H9 (cell line): Measurements from ENCODE around the gene MCHR1. TPM values are rescaled to one million over a fixed set of nuclear protein-coding genes. Genes with fewer than 3 reads are reported as not detected.
"Not testable (repeated sequence)": the region's sequence is repeated elsewhere in the genome, so short reads cannot be mapped to it uniquely, and the experiment has no call there.

Experiments
- DNase-seq: peaks from one replicate; pipeline ENCODE4 v3.0.0-alpha.2; 2017
- H2AFZ ChIP-seq: one replicate; pipeline ENCODE4 v1.6.1; 2013; ENCODE audit warnings: mild to moderate bottlenecking, low read length, control low read depth, moderate library complexity
- H2AK5ac ChIP-seq: 2 replicates; pipeline ENCODE4 v1.6.1; 2013; ENCODE audit warnings: low read length, control low read depth, mixed read lengths; ENCODE audit not compliant: insufficient read length
- H2BK120ac ChIP-seq: one replicate; pipeline ENCODE4 v1.6.1; 2013; ENCODE audit warnings: low read depth, mild to moderate bottlenecking, low read length, control low read depth, inconsistent platforms; ENCODE audit not compliant: poor library complexity, severe bottlenecking
- H2BK12ac ChIP-seq: 2 replicates; pipeline ENCODE4 v1.6.1; 2013; ENCODE audit warnings: low read length, control low read depth, mixed read lengths, low read depth; ENCODE audit not compliant: insufficient read length
- H2BK15ac ChIP-seq: 2 replicates; pipeline ENCODE4 v1.6.1; 2013; ENCODE audit warnings: low read depth, low read length, control low read depth
- H2BK20ac ChIP-seq: one replicate; pipeline ENCODE4 v1.6.1; 2013; ENCODE audit warnings: low read depth, mild to moderate bottlenecking, low read length, control low read depth, inconsistent platforms; ENCODE audit not compliant: poor library complexity, severe bottlenecking
- H2BK5ac ChIP-seq: 2 replicates; pipeline ENCODE4 v1.6.1; 2013; ENCODE audit warnings: low read length, control low read depth, mixed read lengths; ENCODE audit not compliant: insufficient read length
- H3K14ac ChIP-seq: 2 replicates; pipeline ENCODE4 v1.6.1; 2013; ENCODE audit warnings: low read length, control low read depth; ENCODE audit not compliant: insufficient read depth
- H3K18ac ChIP-seq: 2 replicates; pipeline ENCODE4 v1.6.1; 2013; ENCODE audit warnings: low read depth, mild to moderate bottlenecking, mixed read lengths, low read length, control low read depth; ENCODE audit not compliant: insufficient read length
- H3K23ac ChIP-seq: 2 replicates; pipeline ENCODE4 v1.6.1; 2013; ENCODE audit warnings: low read length, control low read depth, mixed read lengths, low read depth; ENCODE audit not compliant: insufficient read length
- H3K23me2 ChIP-seq: 2 replicates; pipeline ENCODE4 v1.6.1; 2013; ENCODE audit warnings: low read depth, mild to moderate bottlenecking, mixed read lengths, low read length, control low read depth; ENCODE audit not compliant: insufficient read length, poor library complexity, severe bottlenecking
- H3K27ac ChIP-seq: 2 replicates; pipeline ENCODE4 v1.5.1; 2013; ENCODE audit warnings: low read length, control low read depth, mixed read lengths, low read depth; ENCODE audit not compliant: insufficient read length
- H3K27me3 ChIP-seq: 2 replicates; pipeline ENCODE4 v1.6.1; 2013; ENCODE audit warnings: low read length, control low read depth, inconsistent platforms; ENCODE audit not compliant: insufficient read depth
- H3K4ac ChIP-seq: 2 replicates; pipeline ENCODE4 v1.6.1; 2013; ENCODE audit warnings: low read depth, mild to moderate bottlenecking, control low read depth, inconsistent platforms, low read length, moderate library complexity
- H3K4me1 ChIP-seq: 2 replicates; pipeline ENCODE4 v1.6.1; 2013; ENCODE audit warnings: low read length, control low read depth, inconsistent platforms; ENCODE audit not compliant: insufficient read depth
- H3K4me2 ChIP-seq: 2 replicates; pipeline ENCODE4 v1.6.1; 2013; ENCODE audit warnings: low read length, control low read depth, mixed read lengths; ENCODE audit not compliant: insufficient read length, insufficient read depth
- H3K56ac ChIP-seq: 2 replicates; pipeline ENCODE4 v1.6.1; 2013; ENCODE audit warnings: low read depth, mild to moderate bottlenecking, mixed read lengths, low read length, control low read depth; ENCODE audit not compliant: insufficient read length
- H3K79me1 ChIP-seq: 2 replicates; pipeline ENCODE4 v1.6.1; 2013; ENCODE audit warnings: low read depth, mild to moderate bottlenecking, moderate library complexity, low read length, control low read depth, inconsistent platforms; ENCODE audit not compliant: insufficient read depth, poor library complexity, severe bottlenecking
- H3K79me2 ChIP-seq: 2 replicates; pipeline ENCODE4 v1.6.1; 2013; ENCODE audit warnings: low read length, control low read depth, inconsistent platforms; ENCODE audit not compliant: insufficient read depth
- H3K9ac ChIP-seq: 2 replicates; pipeline ENCODE4 v1.6.1; 2013; ENCODE audit warnings: low read length, control low read depth, mixed read lengths; ENCODE audit not compliant: insufficient read length; ENCODE audit errors: extremely low read depth
- H3K9me3 ChIP-seq: one replicate; pipeline ENCODE4 v1.6.1; 2013; ENCODE audit warnings: low read depth, low read length, inconsistent platforms; ENCODE audit not compliant: control insufficient read depth
- H3T11ph ChIP-seq: one replicate; pipeline ENCODE4 v1.6.1; 2013; ENCODE audit warnings: mild to moderate bottlenecking, low read length, control low read depth, inconsistent platforms
- H4K20me1 ChIP-seq: one replicate; pipeline ENCODE4 v1.6.1; 2013; ENCODE audit not compliant: control insufficient read depth, insufficient read length, insufficient read depth
- H4K5ac ChIP-seq: 2 replicates; pipeline ENCODE4 v1.6.1; 2013; ENCODE audit warnings: low read depth, mild to moderate bottlenecking, mixed read lengths, low read length, control low read depth; ENCODE audit not compliant: insufficient read length
- H4K8ac ChIP-seq: replicated peaks from 2 replicates; pipeline ENCODE4 v1.6.1; 2013; ENCODE audit warnings: low read length, control low read depth, mixed read lengths, low read depth; ENCODE audit not compliant: insufficient read length
- H4K91ac ChIP-seq: 2 replicates; pipeline ENCODE4 v1.6.1; 2013; ENCODE audit warnings: low read depth, mild to moderate bottlenecking, moderate library complexity, mixed read lengths, low read length, control low read depth; ENCODE audit not compliant: insufficient read length
- H3K27ac Mint-ChIP-seq, 3 experiments: 2 replicates in 2 of 3; 3 replicates in 1 of 3; pipeline ENCODE4 v1.8.0; 2020 to 2021; ENCODE audit warnings: mixed read lengths in 3 of 3, mild to moderate bottlenecking in 1 of 3, moderate library complexity in 1 of 3
- H3K27me3 Mint-ChIP-seq: 2 replicates; pipeline ENCODE4 v1.8.0; 2021; ENCODE audit warnings: low read depth, mild to moderate bottlenecking, moderate library complexity, mixed read lengths
- H3K36me3 Mint-ChIP-seq, 3 experiments: 2 replicates in 2 of 3; 3 replicates in 1 of 3; pipeline ENCODE4 v1.8.0; 2020 to 2021; ENCODE audit warnings: low read depth in 3 of 3, mixed read lengths in 3 of 3; ENCODE audit not compliant: insufficient read depth in 1 of 3
- H3K4me1 Mint-ChIP-seq, 2 experiments: 2 replicates each; pipeline ENCODE4 v1.8.0; 2020; ENCODE audit warnings: mixed read lengths in 2 of 2
- H3K4me3 Mint-ChIP-seq, 2 experiments: 2 replicates in 1 of 2; 3 replicates in 1 of 2; pipeline ENCODE4 v1.8.0; 2020 to 2021; ENCODE audit warnings: mild to moderate bottlenecking in 2 of 2, mixed read lengths in 2 of 2, moderate library complexity in 1 of 2
- H3K9me3 Mint-ChIP-seq, 2 experiments: 2 replicates in 1 of 2; 3 replicates in 1 of 2; pipeline ENCODE4 v1.8.0; 2020; ENCODE audit warnings: mild to moderate bottlenecking in 2 of 2, mixed read lengths in 2 of 2, moderate library complexity in 1 of 2
- WGBS: extraction: QIAGEN DNeasy Blood & Tissue Kit; methylation state at CpG from one replicate; pipeline ENCODE4 v1.1.7; 2013; ENCODE audit warnings: missing lambda C conversion rate, low lambda C conversion rate, mixed read lengths; ENCODE audit not compliant: insufficient read length; ENCODE audit errors: extremely low coverage; 5-methylcytosine and 5-hydroxymethylcytosine counted together
- total RNA-seq: library from RNA; stranded (reverse); gene quantifications from 2 replicates; pipeline ENCODE4 v1.2.1, GENCODE V29; 2021
- TF ChIP-seq, protein P1 (sequence below): fragments of 200-600 bp; sonication (generic); conservative IDR thresholded peaks from 3 replicates; pipeline ENCODE4 v1.8.0; 2021; ENCODE audit warnings: antibody characterized with exemption, mild to moderate bottlenecking

MCHR1 gene
- total RNA-seq, 1 experiment from 2014 or later: 2.9 TPM

GRCh38 chr22:40716116-40716515, 36.8 kb downstream of the MCHR1 start:
- Mint-ChIP-seq H3K27ac (no peak overlapping the region), H3K27me3 (peaks cover 2% of the 10 kb centered on the region; the same call in 1 of the 2 replicates), H3K9me3 (no peaks in the 10 kb centered on the region), H3K4me3 (no peak overlapping the region), H3K4me1 (peaks cover 32 to 41% of the 10 kb centered on the region in 2 experiments), H3K36me3 (no peaks in the 10 kb centered on the region; a peak in 1 of 7 replicates)
- Histone ChIP-seq H4K5ac (no peak overlapping the region), H3K79me1 (no peaks in the 10 kb centered on the region), H3K9ac (no peak overlapping the region), H3K4ac (no peak overlapping the region), H3K79me2 (no peaks in the 10 kb centered on the region), H3K9me3 (no peaks in the 10 kb centered on the region), H2BK5ac (no peak overlapping the region), H3K23ac (no peak overlapping the region), H2BK20ac (no peak overlapping the region), H3T11ph (no peak overlapping the region), H2BK12ac (no peak overlapping the region), H2AK5ac (no peak overlapping the region), H3K23me2 (no peaks in the 10 kb centered on the region), H3K27ac (no peak overlapping the region), H4K91ac (no peak overlapping the region), H3K18ac (no peak overlapping the region), H2AFZ (no peak overlapping the region), H3K56ac (no peak overlapping the region), H3K4me2 (no peak overlapping the region), H2BK15ac (no peak overlapping the region), H3K14ac (no peak overlapping the region), H4K20me1 (no peaks in the 10 kb centered on the region), H3K27me3 (no peaks in the 10 kb centered on the region), H2BK120ac (no peak overlapping the region), H4K8ac (no peak overlapping the region), H3K4me1 (peaks cover 3% of the 10 kb centered on the region; the same call in 1 of the 2 replicates)
- WGBS: no CpG with 5 or more reads among the region's 9 CpGs
- DNase-seq: no peak
- TF ChIP-seq, protein P1, sequence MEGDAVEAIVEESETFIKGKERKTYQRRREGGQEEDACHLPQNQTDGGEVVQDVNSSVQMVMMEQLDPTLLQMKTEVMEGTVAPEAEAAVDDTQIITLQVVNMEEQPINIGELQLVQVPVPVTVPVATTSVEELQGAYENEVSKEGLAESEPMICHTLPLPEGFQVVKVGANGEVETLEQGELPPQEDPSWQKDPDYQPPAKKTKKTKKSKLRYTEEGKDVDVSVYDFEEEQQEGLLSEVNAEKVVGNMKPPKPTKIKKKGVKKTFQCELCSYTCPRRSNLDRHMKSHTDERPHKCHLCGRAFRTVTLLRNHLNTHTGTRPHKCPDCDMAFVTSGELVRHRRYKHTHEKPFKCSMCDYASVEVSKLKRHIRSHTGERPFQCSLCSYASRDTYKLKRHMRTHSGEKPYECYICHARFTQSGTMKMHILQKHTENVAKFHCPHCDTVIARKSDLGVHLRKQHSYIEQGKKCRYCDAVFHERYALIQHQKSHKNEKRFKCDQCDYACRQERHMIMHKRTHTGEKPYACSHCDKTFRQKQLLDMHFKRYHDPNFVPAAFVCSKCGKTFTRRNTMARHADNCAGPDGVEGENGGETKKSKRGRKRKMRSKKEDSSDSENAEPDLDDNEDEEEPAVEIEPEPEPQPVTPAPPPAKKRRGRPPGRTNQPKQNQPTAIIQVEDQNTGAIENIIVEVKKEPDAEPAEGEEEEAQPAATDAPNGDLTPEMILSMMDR: no peak

DNA sequence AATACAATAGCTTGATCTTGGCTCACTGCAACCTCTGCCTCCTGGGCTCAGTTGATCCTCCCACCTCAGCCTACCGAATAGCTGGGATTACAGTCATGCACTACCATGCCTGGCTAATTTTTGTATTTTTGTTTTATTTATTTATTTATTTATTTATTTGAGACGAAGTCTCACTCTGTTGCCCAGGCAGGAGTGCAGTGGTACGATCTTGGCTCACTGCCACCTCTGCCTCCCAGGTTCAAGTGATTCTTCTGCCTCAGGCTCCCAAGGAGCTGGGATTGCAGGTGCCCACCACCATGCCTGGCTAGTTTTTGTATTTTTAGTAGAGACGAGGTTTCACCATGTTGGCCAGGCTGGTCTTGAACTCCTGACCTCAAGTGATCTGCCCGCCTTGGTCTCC, 38.4 kb downstream of the MCHR1 start:
- not testable (repeated sequence) for H4K8ac ChIP-seq, H2BK12ac ChIP-seq, H2BK20ac ChIP-seq, H3K23ac ChIP-seq, H3K56ac ChIP-seq, H3K79me2 ChIP-seq, H2AFZ ChIP-seq, H4K5ac ChIP-seq, H3K36me3 Mint-ChIP-seq, H3K27ac Mint-ChIP-seq, H3K9me3 Mint-ChIP-seq, H3K9ac ChIP-seq, DNase-seq, H3K4me1 ChIP-seq, H3K27me3 ChIP-seq, H3K4ac ChIP-seq, H2BK15ac ChIP-seq, H2AK5ac ChIP-seq, H3K18ac ChIP-seq, H3K14ac ChIP-seq, H3K4me2 ChIP-seq, H2BK5ac ChIP-seq, H2BK120ac ChIP-seq, H4K91ac ChIP-seq, H3K9me3 ChIP-seq, H3K79me1 ChIP-seq, H4K20me1 ChIP-seq, H3K4me3 Mint-ChIP-seq, H3K23me2 ChIP-seq, H3K27ac ChIP-seq, H3K27me3 Mint-ChIP-seq, H3T11ph ChIP-seq
- no CpG with 5 or more reads among the region's 5 CpGs for WGBS
- H3K4me1 Mint-ChIP-seq: peaks cover 35 to 47% of the 10 kb centered on the region in 2 experiments
